T-helper 2 cell treated with Interferon-gamma antibody and Interleukin-4, amounts not matched to agents 5 μg/mL and 100 μg/mL, for 36 hours (primary cell): ENCODE data around the gene NINJ2.

Experiments
- DNase-seq: peaks from one replicate; pipeline ENCODE4 v3.0.0; 2021; ENCODE audit warnings: low spot score
- H3K27ac Mint-ChIP-seq: one replicate; pipeline ENCODE4 v1.8.0; 2021; ENCODE audit warnings: mild to moderate bottlenecking, mixed read lengths
- H3K27me3 Mint-ChIP-seq: one replicate; pipeline ENCODE4 v1.8.0; 2021; ENCODE audit warnings: low read depth, mixed read lengths
- H3K36me3 Mint-ChIP-seq: one replicate; pipeline ENCODE4 v1.8.0; 2021; ENCODE audit warnings: low read depth, mixed read lengths
- H3K4me1 Mint-ChIP-seq: one replicate; pipeline ENCODE4 v1.8.0; 2021; ENCODE audit warnings: low read depth, mixed read lengths
- H3K4me3 Mint-ChIP-seq: one replicate; pipeline ENCODE4 v1.8.0; 2022; ENCODE audit warnings: mild to moderate bottlenecking, moderate library complexity, mixed read lengths
- H3K9me3 Mint-ChIP-seq: one replicate; pipeline ENCODE4 v1.8.0; 2021; ENCODE audit warnings: mixed read lengths

Gene NINJ2

GRCh38 chr12:685388-685787 is 22.1 kb upstream of the NINJ2 start:
- peak overlapping the region; percentile 84 for H3K27ac Mint-ChIP-seq
- H3K4me3 Mint-ChIP-seq = peak overlapping the region; percentile 43
- H3K9me3 Mint-ChIP-seq = no peaks in the 10 kb centered on the region
- H3K4me1 Mint-ChIP-seq = peaks cover 29% of the 10 kb centered on the region
- peak; percentile 79 for DNase-seq
- H3K27me3 Mint-ChIP-seq = peaks cover 2% of the 10 kb centered on the region
- no peaks in the 10 kb centered on the region for H3K36me3 Mint-ChIP-seq

- Mint-ChIP-seq H3K36me3 (no peaks in the 10 kb centered on the region), H3K27ac (no peak overlapping the region), H3K27me3 (peaks cover 2% of the 10 kb centered on the region), H3K9me3 (no peaks in the 10 kb centered on the region), H3K4me3 (no peak overlapping the region), H3K4me1 (peaks cover 33% of the 10 kb centered on the region)
- no peak for DNase-seq
Measured at GRCh38 chr12:684416-684815, 21.2 kb upstream of the NINJ2 start.

GRCh38 chr12:681568-682256 is 18.5 kb upstream of the NINJ2 start:
- DNase-seq = no peak
- Mint-ChIP-seq H3K9me3 (no peaks in the 10 kb centered on the region), H3K36me3 (no peaks in the 10 kb centered on the region), H3K4me1 (peaks cover 50% of the 10 kb centered on the region), H3K4me3 (no peak overlapping the region), H3K27ac (no peak overlapping the region), H3K27me3 (peaks cover 2% of the 10 kb centered on the region)

GRCh38 chr12:678747-679712 is 15.8 kb upstream of the NINJ2 start:
- peak overlapping the region; percentile 33 for H3K27ac Mint-ChIP-seq
- H3K4me3 Mint-ChIP-seq = peak overlapping the region; percentile 5
- H3K4me1 Mint-ChIP-seq = peaks cover 38% of the 10 kb centered on the region
- DNase-seq = peak; percentile 41
- H3K9me3 Mint-ChIP-seq = no peaks in the 10 kb centered on the region
- H3K36me3 Mint-ChIP-seq = no peaks in the 10 kb centered on the region
- H3K27me3 Mint-ChIP-seq = peaks cover 2% of the 10 kb centered on the region

GRCh38 chr12:675562-675961 is 12.3 kb upstream of the NINJ2 start:
- Mint-ChIP-seq H3K27me3 (no peaks in the 10 kb centered on the region), H3K4me1 (peaks cover 60% of the 10 kb centered on the region), H3K36me3 (no peaks in the 10 kb centered on the region), H3K27ac (peak overlapping the region; percentile 75), H3K4me3 (no peak overlapping the region), H3K9me3 (no peaks in the 10 kb centered on the region)
- no peak for DNase-seq

- Mint-ChIP-seq H3K4me1 (peaks cover 64% of the 10 kb centered on the region), H3K27ac (peak overlapping the region; percentile 94)
Measured at GRCh38 chr12:674272-674781, 11.1 kb upstream of the NINJ2 start.

GRCh38 chr12:673849-674248 is 10.6 kb upstream of the NINJ2 start:
- no peak for DNase-seq
- Mint-ChIP-seq H3K4me3 (peak overlapping the region; percentile 78), H3K9me3 (no peaks in the 10 kb centered on the region), H3K36me3 (no peaks in the 10 kb centered on the region), H3K4me1 (peaks cover 59% of the 10 kb centered on the region), H3K27me3 (no peaks in the 10 kb centered on the region), H3K27ac (peak overlapping the region; percentile 94)

More at GRCh38 chr12:674272-674781, 11.1 kb upstream of the NINJ2 start:
- no peaks in the 10 kb centered on the region for H3K9me3 Mint-ChIP-seq
- peak; percentile 91 for DNase-seq
- H3K4me3 Mint-ChIP-seq = peak overlapping the region; percentile 78
- no peaks in the 10 kb centered on the region for H3K27me3 Mint-ChIP-seq
- H3K36me3 Mint-ChIP-seq = no peaks in the 10 kb centered on the region

- Mint-ChIP-seq H3K4me3 (no peak overlapping the region), H3K36me3 (no peaks in the 10 kb centered on the region), H3K9me3 (no peaks in the 10 kb centered on the region), H3K4me1 (peaks cover 60% of the 10 kb centered on the region), H3K27me3 (no peaks in the 10 kb centered on the region), H3K27ac (no peak overlapping the region)
- no peak for DNase-seq
Measured at GRCh38 chr12:669576-669945, 6.3 kb upstream of the NINJ2 start.

GRCh38 chr12:668090-668481 is 4.8 kb upstream of the NINJ2 start:
- Mint-ChIP-seq H3K27me3 (no peaks in the 10 kb centered on the region), H3K4me1 (peaks cover 52% of the 10 kb centered on the region), H3K4me3 (no peak overlapping the region), H3K27ac (no peak overlapping the region), H3K9me3 (no peaks in the 10 kb centered on the region), H3K36me3 (no peaks in the 10 kb centered on the region)
- DNase-seq = no peak

- Mint-ChIP-seq H3K27me3 (peaks cover 5% of the 10 kb centered on the region), H3K4me1 (peaks cover 47% of the 10 kb centered on the region), H3K27ac (peak overlapping the region; percentile 73), H3K9me3 (no peaks in the 10 kb centered on the region), H3K4me3 (peak overlapping the region; percentile 12), H3K36me3 (no peaks in the 10 kb centered on the region)
- DNase-seq = peak; percentile 39
Measured at GRCh38 chr12:666766-667308, 3.6 kb upstream of the NINJ2 start.

GRCh38 chr12:666066-666465 is 2.8 kb upstream of the NINJ2 start:
- H3K9me3 Mint-ChIP-seq = no peaks in the 10 kb centered on the region
- peaks cover 48% of the 10 kb centered on the region for H3K4me1 Mint-ChIP-seq
- no peak overlapping the region for H3K27ac Mint-ChIP-seq
- DNase-seq = no peak
- H3K36me3 Mint-ChIP-seq = no peaks in the 10 kb centered on the region
- H3K4me3 Mint-ChIP-seq = no peak overlapping the region
- H3K27me3 Mint-ChIP-seq = peaks cover 5% of the 10 kb centered on the region

GRCh38 chr12:664779-665092 is 1.5 kb upstream of the NINJ2 start:
- no peak for DNase-seq
- Mint-ChIP-seq H3K27me3 (peaks cover 5% of the 10 kb centered on the region), H3K36me3 (no peaks in the 10 kb centered on the region), H3K27ac (no peak overlapping the region), H3K4me1 (peaks cover 38% of the 10 kb centered on the region), H3K9me3 (no peaks in the 10 kb centered on the region), H3K4me3 (no peak overlapping the region)

GRCh38 chr12:664075-664778 is 982 bp upstream of the NINJ2 start:
- H3K9me3 Mint-ChIP-seq = no peaks in the 10 kb centered on the region
- DNase-seq = no peak
- no peak overlapping the region for H3K4me3 Mint-ChIP-seq
- peaks cover 35% of the 10 kb centered on the region for H3K4me1 Mint-ChIP-seq
- H3K27me3 Mint-ChIP-seq = peaks cover 5% of the 10 kb centered on the region
- H3K27ac Mint-ChIP-seq = no peak overlapping the region
- no peaks in the 10 kb centered on the region for H3K36me3 Mint-ChIP-seq
